Fibroblast of skin of right quadriceps (primary cell): ENCODE results near the gene ADCK2.
"Not testable (repeated sequence)": the region's sequence is repeated elsewhere in the genome, so short reads cannot be mapped to it uniquely, and the experiment has no call there.

Source experiments
- DNase-seq: peaks from one replicate; pipeline ENCODE4 v3.0.0-alpha.2; 2013

ADCK2 gene

GRCh38 chr7:140675726-140676125 is 3.0 kb downstream of the ADCK2 start:
- DNase-seq = no peak

- DNase-seq = no peak
Measured at GRCh38 chr7:140676306-140676705, 3.6 kb downstream of the ADCK2 start.

- not testable (repeated sequence) for DNase-seq
Measured at GRCh38 chr7:140676956-140677355, 4.2 kb downstream of the ADCK2 start.

GRCh38 chr7:140677496-140677895 is 4.8 kb downstream of the ADCK2 start:
- DNase-seq = no peak

- no peak for DNase-seq
Measured at GRCh38 chr7:140678081-140678815, 5.5 kb downstream of the ADCK2 start.

GRCh38 chr7:140678816-140679130 is 6.0 kb downstream of the ADCK2 start:
- DNase-seq = no peak

- DNase-seq = no peak
Measured at GRCh38 chr7:140679186-140679585, 6.4 kb downstream of the ADCK2 start.

GRCh38 chr7:140680886-140681285 is 8.1 kb downstream of the ADCK2 start:
- DNase-seq = no peak

- DNase-seq = no peak
Measured at GRCh38 chr7:140681766-140682165, 9.0 kb downstream of the ADCK2 start.

- no peak for DNase-seq
Measured at GRCh38 chr7:140683657-140684056, 10.9 kb downstream of the ADCK2 start.

- no peak for DNase-seq
Measured at GRCh38 chr7:140684066-140684950, 11.6 kb downstream of the ADCK2 start.

- no peak for DNase-seq
Measured at GRCh38 chr7:140685407-140686087, 12.8 kb downstream of the ADCK2 start.

GRCh38 chr7:140686921-140687320 is 14.2 kb downstream of the ADCK2 start:
- DNase-seq = no peak

- no peak for DNase-seq
Measured at GRCh38 chr7:140688341-140688740, 15.6 kb downstream of the ADCK2 start.

- no peak for DNase-seq
Measured at GRCh38 chr7:140689199-140690152, 16.7 kb downstream of the ADCK2 start.

GRCh38 chr7:140691376-140692045 is 18.8 kb downstream of the ADCK2 start:
- no peak for DNase-seq

- not testable (repeated sequence) for DNase-seq
Measured at GRCh38 chr7:140693849-140694248, 21.1 kb downstream of the ADCK2 start.

- DNase-seq = no peak
Measured at GRCh38 chr7:140694592-140694991, 21.8 kb downstream of the ADCK2 start.

GRCh38 chr7:140695381-140695780 is 22.6 kb downstream of the ADCK2 start:
- no peak for DNase-seq

GRCh38 chr7:140696024-140696679 is 23.4 kb downstream of the ADCK2 start:
- peak; percentile 92 for DNase-seq
